Skeletal muscle tissue (tissue), 4 donors: ENCODE data around the gene LZTR1. TPM values are rescaled to one million over a fixed set of nuclear protein-coding genes. Genes with fewer than 3 reads are reported as not detected.
"Not testable (repeated sequence)": the region's sequence is repeated elsewhere in the genome, so short reads cannot be mapped to it uniquely, and the experiment has no call there.

Experiments
- H3K27ac ChIP-seq: one replicate; pipeline ENCODE4 v1.7.0; 2013; ENCODE audit warnings: mild to moderate bottlenecking, low read depth, low read length, inconsistent platforms
- H3K27me3 ChIP-seq, 3 donors: one replicate each; pipeline ENCODE4 v1.7.0; 2013; ENCODE audit warnings: low read length in 3 of 3; ENCODE audit not compliant: control insufficient read depth in 3 of 3, insufficient read depth in 3 of 3
- H3K36me3 ChIP-seq, 3 donors: one replicate each; pipeline ENCODE4 v1.7.0; 2013; ENCODE audit warnings: low read length in 3 of 3; ENCODE audit not compliant: control insufficient read depth in 3 of 3, insufficient read depth in 3 of 3
- H3K4me1 ChIP-seq, 3 donors: one replicate each; pipeline ENCODE4 v1.7.0; 2013; ENCODE audit warnings: low read length in 3 of 3, mild to moderate bottlenecking in 3 of 3; ENCODE audit not compliant: control insufficient read depth in 3 of 3, insufficient read depth in 3 of 3
- H3K4me3 ChIP-seq, 3 donors: one replicate each; pipeline ENCODE4 v1.7.0; 2013; ENCODE audit warnings: low read length in 3 of 3
- H3K9ac ChIP-seq, 3 donors: one replicate each; pipeline ENCODE4 v1.7.0; 2013; ENCODE audit warnings: low read length in 3 of 3, mild to moderate bottlenecking in 3 of 3, moderate library complexity in 2 of 3, low read depth in 1 of 3
- H3K9me3 ChIP-seq, 3 donors: one replicate each; pipeline ENCODE4 v1.7.0; 2013; ENCODE audit warnings: low read length in 3 of 3; ENCODE audit not compliant: control insufficient read depth in 3 of 3
- total RNA-seq: library from RNA; depleted of rRNA; stranded (reverse); fragments of >200 nt; gene quantifications from one replicate; pipeline ENCODE4 v1.2.3, GENCODE V29; 2014
- donor health status: Osteomylitis.

The LZTR1 gene
- total RNA-seq, 1 donor from 2014 or later: 32.4 TPM

DNA sequence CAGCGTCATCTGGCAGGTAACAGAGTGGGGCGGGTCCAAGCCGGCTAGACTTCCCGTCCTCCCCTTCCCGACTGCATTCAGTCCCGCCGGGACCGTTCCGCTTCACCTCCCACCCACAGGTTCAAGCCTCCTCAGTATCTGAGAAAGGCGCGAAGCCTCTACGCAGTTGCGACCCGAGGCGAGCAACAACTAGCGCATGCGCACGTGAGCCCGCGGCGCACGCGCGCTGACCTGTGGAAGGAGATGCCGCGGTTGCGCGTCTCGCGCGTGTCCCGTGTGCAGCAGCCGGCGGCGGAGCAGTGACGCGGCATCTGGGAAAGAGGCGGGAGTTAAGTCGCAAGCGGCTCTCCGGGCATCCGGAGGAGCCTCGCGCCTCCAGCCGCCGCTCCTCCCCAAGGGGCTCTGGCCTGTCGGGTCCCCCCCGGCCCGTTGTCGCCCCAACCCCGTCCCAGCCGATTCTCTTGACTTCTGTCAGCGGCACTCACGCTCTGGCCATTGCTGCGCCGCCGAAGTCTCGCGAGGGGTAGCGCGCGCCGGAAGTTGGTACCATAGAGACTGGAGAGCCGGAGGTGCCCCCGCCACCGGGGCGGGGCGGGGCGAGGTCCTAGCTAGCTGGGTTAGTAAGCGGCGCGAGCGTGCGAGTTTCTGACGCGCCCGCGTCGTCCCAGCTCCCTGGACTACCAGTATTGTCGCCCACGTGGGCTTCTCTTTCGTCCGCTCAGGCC, 19.7 kb downstream of the LZTR1 start, which contains the start of gene THAP7:
TSS of gene THAP7 (minus strand) at position 518 of the 725 bp plus-strand sequence. CDS start at position 311, 207 bp downstream.
- Histone ChIP-seq H3K4me1 (peaks cover 30 to 46% (median 37%) of the 10 kb centered on the region in 3 donors), H3K27ac (peak within 1 kb of the TSS; percentile 98), H3K4me3 (peak within 1 kb of the TSS; percentile 87 to 97 (median 94)), H3K9ac (peak within 1 kb of the TSS; percentile 95 to 96 (median 95)), H3K9me3 (no peaks in the 10 kb centered on the region), H3K27me3 (no peaks in the 10 kb centered on the region), H3K36me3 (peaks cover 29 to 31% (median 31%) of the 10 kb centered on the region in 3 donors)

DNA sequence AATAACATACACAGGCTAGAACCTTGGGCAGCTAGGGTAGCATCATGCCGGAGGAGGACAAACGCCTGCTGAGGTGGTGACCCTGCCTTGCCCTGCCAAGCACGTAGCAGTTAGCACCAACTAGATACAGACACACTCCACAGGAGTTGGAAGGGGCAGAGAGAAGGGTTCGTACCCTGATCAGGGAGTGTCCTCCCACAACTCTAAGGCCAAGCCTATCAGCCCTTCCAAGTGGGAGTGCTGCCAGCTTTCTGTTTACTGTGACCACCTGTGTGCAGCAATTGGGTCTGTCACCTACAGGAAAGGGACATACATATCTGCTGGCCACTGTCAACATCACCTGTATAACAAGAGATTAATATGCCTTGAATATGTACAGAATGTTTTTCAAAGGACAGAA, 21.7 kb downstream of the LZTR1 start:
- Histone ChIP-seq H3K4me1 (peaks cover 30 to 46% (median 35%) of the 10 kb centered on the region in 3 donors), H3K36me3 (peaks cover 13 to 18% (median 18%) of the 10 kb centered on the region in 3 donors), H3K9me3 (no peaks in the 10 kb centered on the region), H3K4me3 (peak overlapping the region in 2 of 3 donors; percentile 58 to 97), H3K9ac (peak overlapping the region in 1 of 3 donors; percentile 43), H3K27ac (no peak overlapping the region), H3K27me3 (no peaks in the 10 kb centered on the region)

DNA sequence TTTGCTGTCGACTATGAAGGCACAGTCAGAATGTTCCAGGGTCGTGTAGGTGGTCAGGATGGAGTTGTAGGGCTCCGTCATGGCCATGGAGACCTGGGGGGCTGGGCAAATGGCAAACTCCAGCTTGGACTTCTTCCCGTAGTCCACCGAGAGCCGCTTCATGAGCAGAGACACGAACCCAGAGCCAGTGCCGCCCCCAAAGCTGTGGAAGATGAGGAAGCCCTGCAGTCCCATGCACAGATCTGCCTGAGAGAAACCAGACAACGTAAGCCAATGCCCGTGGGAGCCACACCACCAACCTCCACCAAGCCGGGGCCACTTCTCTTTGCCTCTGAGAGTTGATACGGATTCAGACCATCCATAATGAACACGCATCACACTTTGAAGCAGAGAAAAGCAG, 27.1 kb downstream of the LZTR1 start:
- not testable (repeated sequence) for H3K9me3 ChIP-seq, H3K4me1 ChIP-seq, H3K36me3 ChIP-seq, H3K4me3 ChIP-seq, H3K9ac ChIP-seq, H3K27ac ChIP-seq, H3K27me3 ChIP-seq

DNA sequence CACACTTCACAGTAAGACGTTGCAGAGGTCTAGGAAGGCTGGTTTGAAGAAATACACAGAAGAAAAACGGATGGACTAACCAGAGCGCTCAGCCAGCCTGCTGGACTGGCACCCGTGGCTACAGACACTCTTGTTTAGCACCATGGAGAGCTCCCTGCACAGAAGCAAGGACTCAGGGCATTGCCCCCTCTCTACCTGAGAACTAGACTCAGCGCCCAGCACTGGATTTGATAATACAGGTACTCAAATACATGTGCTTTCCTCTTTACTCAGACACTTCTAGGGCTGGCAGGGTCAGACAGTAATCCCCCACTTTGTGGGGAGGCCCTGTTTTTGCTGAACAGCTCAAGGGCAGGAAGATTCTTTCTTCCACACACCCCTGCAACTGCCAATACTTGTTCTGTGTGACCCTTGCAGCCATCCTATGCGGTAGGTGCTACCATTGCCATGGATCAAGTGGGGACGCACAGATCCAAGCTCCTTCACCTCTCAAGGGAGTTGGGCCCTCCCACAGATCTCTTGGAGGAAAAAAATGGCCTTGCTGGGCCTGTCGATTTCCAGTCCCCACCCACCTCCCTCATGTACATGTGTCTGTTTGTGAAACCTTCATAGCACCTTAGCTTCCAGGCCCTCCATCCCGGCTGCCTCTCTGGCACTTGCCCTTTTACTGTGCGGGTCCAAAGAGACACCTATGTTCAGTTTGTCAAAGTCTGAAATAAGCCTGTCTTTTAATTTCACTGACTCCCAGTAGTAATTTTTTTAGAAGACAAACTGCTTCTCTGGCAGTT, 27.7 kb downstream of the LZTR1 start:
- Histone ChIP-seq H3K9ac (no peak overlapping the region), H3K36me3 (no peaks in the 10 kb centered on the region), H3K27ac (no peak overlapping the region), H3K9me3 (no peaks in the 10 kb centered on the region), H3K4me1 (peaks cover 6 to 12% (median 11%) of the 10 kb centered on the region in 3 donors), H3K4me3 (no peak overlapping the region), H3K27me3 (no peaks in the 10 kb centered on the region)

DNA sequence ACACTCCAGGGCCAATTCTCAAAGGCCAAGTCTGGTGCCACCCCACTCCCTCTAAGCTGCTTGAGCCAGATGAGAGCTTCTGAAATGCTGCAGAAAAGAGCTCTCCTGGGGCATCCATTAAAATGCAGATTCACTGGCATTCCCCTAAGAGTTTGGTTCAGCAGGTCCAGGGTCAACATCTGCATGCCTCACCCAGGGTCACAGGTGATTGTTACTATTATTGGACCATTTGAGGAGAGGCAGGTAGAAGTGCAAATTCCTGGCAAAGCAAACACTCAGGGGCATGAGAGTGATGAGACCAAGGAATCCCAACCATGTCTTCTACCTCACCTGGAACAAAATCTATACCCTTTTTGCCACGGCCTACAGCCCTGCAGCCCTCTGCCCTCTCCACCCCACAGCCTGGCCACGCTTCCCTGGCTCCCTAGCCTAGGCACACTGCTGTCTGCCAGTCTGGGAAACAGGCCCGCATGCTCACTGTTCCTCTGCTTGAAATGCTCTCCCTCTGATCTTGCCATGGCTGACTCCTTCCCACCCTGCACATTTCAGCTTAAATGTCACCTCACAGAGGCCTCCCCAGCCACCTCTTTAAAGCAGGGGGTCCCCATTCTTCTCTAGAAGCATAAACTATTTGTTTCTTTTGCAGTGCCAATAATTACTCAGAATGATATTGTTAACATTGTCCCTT, 28.5 kb downstream of the LZTR1 start:
- H3K27me3 ChIP-seq: no peaks in the 10 kb centered on the region
- no peaks in the 10 kb centered on the region for H3K9me3 ChIP-seq
- no peak overlapping the region for H3K27ac ChIP-seq
- no peak overlapping the region for H3K4me3 ChIP-seq
- no peak overlapping the region for H3K9ac ChIP-seq
- H3K4me1 ChIP-seq: peaks cover 7 to 17% (median 16%) of the 10 kb centered on the region in 3 donors
- no peaks in the 10 kb centered on the region for H3K36me3 ChIP-seq

DNA sequence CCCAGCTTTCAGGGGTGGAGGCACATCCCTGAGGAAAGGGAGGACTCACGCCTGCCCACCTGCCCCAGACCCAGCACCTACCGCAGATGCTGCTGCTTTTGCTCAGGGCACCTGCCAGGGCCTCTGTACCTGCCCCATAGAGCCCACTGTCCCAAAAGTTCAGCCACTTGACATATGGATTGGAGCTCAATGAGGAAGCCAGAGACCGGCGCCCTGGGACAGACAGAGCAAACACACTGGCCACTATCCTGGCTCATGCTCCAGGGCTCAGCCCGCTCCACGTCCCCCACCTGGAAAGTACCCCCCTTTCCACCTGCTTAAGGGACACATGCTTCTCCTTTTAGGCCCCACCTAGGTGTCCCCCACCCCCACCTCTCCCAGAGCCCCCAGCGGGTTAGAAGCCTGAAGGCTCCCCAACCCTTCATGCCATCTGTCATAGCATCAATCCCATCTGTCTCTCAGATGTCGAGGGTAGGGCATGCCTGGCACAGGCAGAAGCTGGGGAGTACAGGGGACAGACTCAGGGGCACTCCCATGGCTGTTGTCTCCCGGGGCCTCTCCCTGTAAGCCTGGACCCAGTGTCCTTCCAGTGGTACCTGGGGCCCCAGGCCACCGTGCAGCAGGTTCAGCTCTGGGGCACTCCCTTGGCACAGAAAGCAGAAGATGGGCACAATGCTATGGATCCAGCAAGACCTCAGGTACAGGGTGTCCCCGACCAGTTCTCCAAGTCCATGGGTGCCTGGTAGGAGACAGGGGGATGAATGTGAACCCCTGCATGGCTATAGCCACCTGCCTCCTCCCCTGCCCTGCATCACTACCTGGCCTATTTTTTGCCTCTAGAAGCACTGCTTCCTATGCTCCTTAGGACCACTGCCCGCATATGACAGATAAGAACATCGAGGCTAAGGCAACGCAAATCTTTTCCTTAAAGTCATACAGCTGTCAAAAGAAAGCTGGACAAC, 30.6 kb downstream of the LZTR1 start:
- H3K4me1 ChIP-seq: peaks cover 7 to 34% (median 29%) of the 10 kb centered on the region in 3 donors
- no peaks in the 10 kb centered on the region for H3K27me3 ChIP-seq
- no peak overlapping the region for H3K27ac ChIP-seq
- H3K9ac ChIP-seq: no peak overlapping the region
- H3K36me3 ChIP-seq: peaks cover 3 to 10% (median 4%) of the 10 kb centered on the region in 3 donors
- H3K9me3 ChIP-seq: no peaks in the 10 kb centered on the region
- no peak overlapping the region for H3K4me3 ChIP-seq

DNA sequence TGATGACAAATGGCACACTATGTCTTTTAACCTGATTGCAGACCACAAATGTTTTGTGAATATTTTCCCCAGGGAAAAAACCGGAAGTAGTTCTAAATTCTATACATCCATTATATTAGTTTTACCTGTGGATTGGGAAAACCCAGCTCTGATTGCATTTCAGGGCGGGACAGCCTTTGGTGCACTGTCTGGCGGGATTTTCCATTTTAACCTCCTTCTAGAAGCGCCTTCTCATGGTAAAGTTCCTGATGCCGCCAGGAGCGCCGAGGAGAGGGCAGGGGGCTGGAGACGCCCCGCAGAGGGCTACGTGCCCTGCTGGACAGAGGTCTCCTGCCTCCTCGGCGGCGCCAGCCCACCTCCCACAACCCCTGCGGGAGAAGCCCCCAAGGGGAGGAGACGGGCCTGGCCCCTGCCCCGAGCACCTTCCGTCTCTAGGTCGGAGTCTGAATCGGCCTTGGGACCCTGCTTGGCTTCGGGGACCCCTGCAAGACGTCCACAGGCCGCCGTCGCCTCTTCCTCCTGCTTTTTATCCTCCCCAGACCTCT, 31.6 kb downstream of the LZTR1 start:
- Histone ChIP-seq H3K27me3 (no peaks in the 10 kb centered on the region), H3K36me3 (peaks cover 3 to 17% (median 7%) of the 10 kb centered on the region in 3 donors), H3K4me1 (peaks cover 7 to 34% (median 29%) of the 10 kb centered on the region in 3 donors)

DNA sequence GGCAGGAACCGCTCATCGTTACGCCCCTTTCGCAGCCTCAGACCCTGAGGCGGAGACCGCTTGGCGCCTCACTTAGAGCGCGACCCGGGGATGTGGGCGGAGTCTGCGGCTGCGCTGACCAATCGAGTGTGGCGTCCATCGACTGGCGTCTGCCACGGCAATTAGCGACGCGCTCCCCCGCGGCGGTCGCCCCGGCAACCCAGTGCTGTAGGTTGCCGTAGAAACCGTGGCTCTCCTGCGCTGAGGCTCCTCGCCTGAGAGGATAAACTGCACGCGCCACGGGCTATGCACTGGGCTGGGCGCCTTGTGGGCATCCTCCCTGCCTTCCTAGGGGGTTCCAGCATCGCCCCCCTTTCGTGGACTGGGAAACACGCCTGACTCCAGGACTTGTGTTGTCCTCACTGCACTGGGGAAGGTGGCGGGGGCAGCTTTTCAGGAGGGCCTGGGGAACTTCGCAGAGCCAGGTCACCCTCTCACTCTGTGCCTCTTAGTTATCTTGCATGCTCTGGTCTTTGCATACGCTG, 32.2 kb downstream of the LZTR1 start:
- Histone ChIP-seq H3K36me3 (peaks cover 3 to 17% (median 7%) of the 10 kb centered on the region in 3 donors), H3K27me3 (no peaks in the 10 kb centered on the region), H3K9ac (peak overlapping the region; percentile 77 to 85 (median 80)), H3K4me1 (peaks cover 7 to 34% (median 29%) of the 10 kb centered on the region in 3 donors), H3K9me3 (no peaks in the 10 kb centered on the region), H3K27ac (peak overlapping the region; percentile 87), H3K4me3 (peak overlapping the region; percentile 75 to 87 (median 85))

More for the DNA sequence above, 31.6 kb downstream of the LZTR1 start:
- peak overlapping the region in 2 of 3 donors; percentile 71 to 85 for H3K9ac ChIP-seq
- H3K9me3 ChIP-seq: no peaks in the 10 kb centered on the region
- H3K4me3 ChIP-seq: peak overlapping the region; percentile 75 to 87 (median 85)
- H3K27ac ChIP-seq: peak overlapping the region; percentile 87
